Right cardiac atrium (tissue), 5 donors: Measurements from ENCODE around the gene MST1. TPM values are rescaled to one million over a fixed set of nuclear protein-coding genes. Genes with fewer than 3 reads are reported as not detected.

Source experiments
- ATAC-seq, 2 donors: fragments of 200-7000 bp; cut with Tn5 transposase; one replicate each; pipeline versions ENCODE4 v1.8.0 to v1.9.1; 2020; ENCODE audit warnings: moderate library complexity in 2 of 2, mild to moderate bottlenecking in 1 of 2
- DNase-seq, 3 donors: peaks; one replicate each; pipeline ENCODE4 v3.0.0-alpha.2; 2020
- H3K27ac ChIP-seq: one replicate; pipeline ENCODE4 v1.5.1; 2013; ENCODE audit warnings: mild to moderate bottlenecking, low read length, control low read depth, moderate library complexity
- H3K27me3 ChIP-seq: one replicate; pipeline ENCODE4 v1.6.1; 2013; ENCODE audit not compliant: control insufficient read depth, insufficient read depth
- H3K4me1 ChIP-seq: one replicate; pipeline ENCODE4 v1.6.1; 2013; ENCODE audit warnings: low read length; ENCODE audit not compliant: control insufficient read depth, insufficient read depth
- H3K4me3 ChIP-seq: one replicate; pipeline ENCODE4 v1.5.1; 2013; ENCODE audit warnings: low read length, control low read depth
- H3K9me3 ChIP-seq: one replicate; pipeline ENCODE4 v1.6.1; 2013; ENCODE audit warnings: low read length; ENCODE audit not compliant: control insufficient read depth
- WGBS: extraction: QIAGEN DNeasy Blood & Tissue Kit; methylation state at CpG from one replicate; pipeline ENCODE4 v1.1.7; 2013; 5-methylcytosine and 5-hydroxymethylcytosine counted together
- intact Hi-C, 4 donors: fragments of 100-400 bp; cut with DNase I; formaldehyde crosslinking; loops; one replicate each; pipeline versions ENCODE4 v1.11.0 to v1.14.0; 2022 to 2023
- polyA plus RNA-seq: library from polyadenylated mRNA; stranded (reverse); fragments of 200-250 nt; gene quantifications from one replicate; pipeline ENCODE4 v1.2.3, GENCODE V29; 2013
- total RNA-seq, 4 donors: library from RNA; stranded (reverse); fragmentation: NEBNext Ultra II Directional; extraction: Animal tissue kit (Norgen Biotek cat#: 25700); gene quantifications; one replicate each; pipeline ENCODE4 v1.2.1, GENCODE V29; 2021
- donor health status: healthy with polysubstance abuse.
- donor health status: DM: no; HTN: yes; CAD: no.
- donor health status: DM: no; HTN: no; CAD: no.
- donor health status: DM: no; HTN: yes; CAD: no; lungs with severe emphysema.
- donor health status: DM: yes; HTN: yes; CAD: no.

Gene MST1
- total and polyA plus RNA-seq, 5 donors = 3.5 to 7.5 (median 6.2) TPM

GRCh38 chr3:49654176-49654825 is 35.0 kb downstream of the MST1 start:
- H3K4me3 ChIP-seq = no peak overlapping the region
- intact Hi-C loops = no loop called here
- H3K27ac ChIP-seq = no peak overlapping the region
- H3K9me3 ChIP-seq = no peaks in the 10 kb centered on the region
- peak in 1 of 3 donors; percentile 38 for DNase-seq
- no peaks in the 10 kb centered on the region for H3K27me3 ChIP-seq
- ATAC-seq = no peak
- no peaks in the 10 kb centered on the region for H3K4me1 ChIP-seq
- 91% methylated on average over 17 of the region's 17 CpGs for WGBS

- Histone ChIP-seq H3K27me3 (no peaks in the 10 kb centered on the region), H3K4me1 (peaks cover 3% of the 10 kb centered on the region), H3K4me3 (no peak overlapping the region), H3K9me3 (no peaks in the 10 kb centered on the region), H3K27ac (no peak overlapping the region)
- WGBS = 72% methylated on average over 8 of the region's 8 CpGs
- no peak for DNase-seq
- intact Hi-C loops = no loop called here
- no peak for ATAC-seq
Observed at GRCh38 chr3:49653621-49654020, 35.7 kb downstream of the MST1 start.

GRCh38 chr3:49652903-49653415 is 36.3 kb downstream of the MST1 start:
- intact Hi-C loops = no loop called here

GRCh38 chr3:49652218-49652902 is 36.9 kb downstream of the MST1 start:
- WGBS = 90% methylated on average over 36 of the region's 36 CpGs
- H3K4me1 ChIP-seq = peaks cover 8% of the 10 kb centered on the region
- DNase-seq = peak in 1 of 3 donors; percentile 41
- H3K27me3 ChIP-seq = no peaks in the 10 kb centered on the region
- no peak overlapping the region for H3K4me3 ChIP-seq
- no peaks in the 10 kb centered on the region for H3K9me3 ChIP-seq
- H3K27ac ChIP-seq = no peak overlapping the region
- intact Hi-C loops = no loop called here
- ATAC-seq = no peak

More at GRCh38 chr3:49652903-49653415, 36.3 kb downstream of the MST1 start:
- Histone ChIP-seq H3K4me3 (no peak overlapping the region), H3K4me1 (peaks cover 8% of the 10 kb centered on the region), H3K27ac (no peak overlapping the region), H3K9me3 (no peaks in the 10 kb centered on the region), H3K27me3 (no peaks in the 10 kb centered on the region)
- DNase-seq = no peak
- WGBS = 87% methylated on average over 21 of the region's 21 CpGs
- no peak for ATAC-seq

- no peak overlapping the region for H3K4me3 ChIP-seq
- no peak overlapping the region for H3K27ac ChIP-seq
- no peaks in the 10 kb centered on the region for H3K27me3 ChIP-seq
- 74% methylated on average over 8 of the region's 8 CpGs for WGBS
- intact Hi-C loops = no loop called here
- ATAC-seq (no peak), DNase-seq (peak in 1 of 3 donors; percentile 37)
- no peaks in the 10 kb centered on the region for H3K9me3 ChIP-seq
- H3K4me1 ChIP-seq = peaks cover 8% of the 10 kb centered on the region
Observed at GRCh38 chr3:49650637-49651036, 38.6 kb downstream of the MST1 start.

GRCh38 chr3:49650177-49650576 is 39.1 kb downstream of the MST1 start:
- H3K9me3 ChIP-seq = no peaks in the 10 kb centered on the region
- 67% methylated on average over 1 of the region's 1 CpG for whole genome bisulfite sequencing
- intact Hi-C loops = no loop called here
- H3K27me3 ChIP-seq = no peaks in the 10 kb centered on the region
- H3K27ac ChIP-seq = no peak overlapping the region
- no peak for DNase-seq
- no peak for ATAC-seq
- no peak overlapping the region for H3K4me3 ChIP-seq
- H3K4me1 ChIP-seq = peaks cover 8% of the 10 kb centered on the region

GRCh38 chr3:49649576-49649975 is 39.7 kb downstream of the MST1 start:
- Histone ChIP-seq H3K4me3 (no peak overlapping the region), H3K9me3 (no peaks in the 10 kb centered on the region), H3K27me3 (no peaks in the 10 kb centered on the region), H3K27ac (no peak overlapping the region), H3K4me1 (peaks cover 8% of the 10 kb centered on the region)
- WGBS = 100% methylated on average over 1 of the region's 1 CpG
- DNase-seq (no peak), ATAC-seq (no peak)
- intact Hi-C loops = no loop called here

GRCh38 chr3:49648354-49649019 is 40.8 kb downstream of the MST1 start:
- Histone ChIP-seq H3K27ac (peak overlapping the region; percentile 70), H3K27me3 (no peaks in the 10 kb centered on the region), H3K4me3 (no peak overlapping the region), H3K9me3 (no peaks in the 10 kb centered on the region), H3K4me1 (peaks cover 8% of the 10 kb centered on the region)
- 76% methylated on average over 3 of the region's 3 CpGs for WGBS
- DNase-seq = no peak
- intact Hi-C loops = no loop called here
- ATAC-seq = no peak

GRCh38 chr3:49647741-49648140 is 41.5 kb downstream of the MST1 start:
- Histone ChIP-seq H3K4me3 (no peak overlapping the region), H3K27ac (peak overlapping the region; percentile 70), H3K9me3 (no peaks in the 10 kb centered on the region), H3K27me3 (no peaks in the 10 kb centered on the region), H3K4me1 (peaks cover 8% of the 10 kb centered on the region)
- no peak for DNase-seq
- intact Hi-C loops = no loop called here
- peak; percentile 65 to 70 for ATAC-seq
- 44% methylated on average over 2 of the region's 2 CpGs for WGBS

GRCh38 chr3:49646236-49646635 is 43.0 kb downstream of the MST1 start:
- no peak overlapping the region for H3K27ac ChIP-seq
- WGBS = 90% methylated on average over 3 of the region's 3 CpGs
- DNase-seq (no peak), ATAC-seq (no peak)
- no peaks in the 10 kb centered on the region for H3K9me3 ChIP-seq
- H3K4me3 ChIP-seq = no peak overlapping the region
- intact Hi-C loops = no loop called here
- peaks cover 8% of the 10 kb centered on the region for H3K4me1 ChIP-seq
- no peaks in the 10 kb centered on the region for H3K27me3 ChIP-seq

- Histone ChIP-seq H3K4me3 (no peak overlapping the region), H3K4me1 (peaks cover 8% of the 10 kb centered on the region), H3K9me3 (no peaks in the 10 kb centered on the region), H3K27ac (no peak overlapping the region), H3K27me3 (no peaks in the 10 kb centered on the region)
- 72% methylated on average over 8 of the region's 8 CpGs for WGBS
- intact Hi-C loops = no loop called here
- no peak for ATAC-seq
- no peak for DNase-seq
Observed at GRCh38 chr3:49644684-49645083, 44.6 kb downstream of the MST1 start.
